Measurements from ENCODE around the gene LBP.

The LBP gene

DNA sequence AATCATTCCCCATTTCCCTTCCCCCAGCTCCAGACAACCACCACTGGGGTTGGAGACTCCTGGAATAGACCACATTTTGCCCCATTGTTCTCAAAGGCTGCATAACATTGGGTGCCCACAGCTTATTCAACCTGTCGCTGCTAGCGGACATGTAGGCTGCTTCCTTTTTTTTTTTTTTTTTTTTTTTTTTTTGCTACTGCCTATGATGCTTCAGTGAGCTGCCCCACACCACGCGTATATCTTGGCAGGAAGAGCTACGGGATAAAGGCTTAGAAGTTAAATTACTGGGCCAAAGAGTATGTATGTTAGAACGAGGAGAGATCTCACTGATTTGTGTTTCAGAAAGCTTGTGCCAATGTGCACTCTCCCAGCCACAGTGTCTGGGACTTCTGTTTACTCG is 7.0 kb downstream of the LBP start:
- no peak overlapping the region for H3K4me3 ChIP-seq (ENCODE audit: low read depth, low read length)
- no peak overlapping the region for H3K27ac ChIP-seq
- H3K27me3 ChIP-seq (ENCODE audit: insufficient read depth, low read depth, severe bottlenecking) = no peaks in the 10 kb centered on the region
- no peak for DNase-seq
- TF ChIP-seq, protein P1, sequence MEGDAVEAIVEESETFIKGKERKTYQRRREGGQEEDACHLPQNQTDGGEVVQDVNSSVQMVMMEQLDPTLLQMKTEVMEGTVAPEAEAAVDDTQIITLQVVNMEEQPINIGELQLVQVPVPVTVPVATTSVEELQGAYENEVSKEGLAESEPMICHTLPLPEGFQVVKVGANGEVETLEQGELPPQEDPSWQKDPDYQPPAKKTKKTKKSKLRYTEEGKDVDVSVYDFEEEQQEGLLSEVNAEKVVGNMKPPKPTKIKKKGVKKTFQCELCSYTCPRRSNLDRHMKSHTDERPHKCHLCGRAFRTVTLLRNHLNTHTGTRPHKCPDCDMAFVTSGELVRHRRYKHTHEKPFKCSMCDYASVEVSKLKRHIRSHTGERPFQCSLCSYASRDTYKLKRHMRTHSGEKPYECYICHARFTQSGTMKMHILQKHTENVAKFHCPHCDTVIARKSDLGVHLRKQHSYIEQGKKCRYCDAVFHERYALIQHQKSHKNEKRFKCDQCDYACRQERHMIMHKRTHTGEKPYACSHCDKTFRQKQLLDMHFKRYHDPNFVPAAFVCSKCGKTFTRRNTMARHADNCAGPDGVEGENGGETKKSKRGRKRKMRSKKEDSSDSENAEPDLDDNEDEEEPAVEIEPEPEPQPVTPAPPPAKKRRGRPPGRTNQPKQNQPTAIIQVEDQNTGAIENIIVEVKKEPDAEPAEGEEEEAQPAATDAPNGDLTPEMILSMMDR (IDR thresholded peaks at IDR 0.05; ENCODE audit: low read depth, low read length) = no peak
- no peaks in the 10 kb centered on the region for H3K9me3 ChIP-seq (ENCODE audit: severe bottlenecking)
- H3K36me3 ChIP-seq = no peaks in the 10 kb centered on the region

GRCh38 chr20:38354227-38354626 is 7.9 kb downstream of the LBP start:
- H3K9me3 ChIP-seq (ENCODE audit: severe bottlenecking) = no peaks in the 10 kb centered on the region
- no peaks in the 10 kb centered on the region for H3K27me3 ChIP-seq (ENCODE audit: insufficient read depth, low read depth, severe bottlenecking)
- no peak overlapping the region for H3K27ac ChIP-seq
- no peaks in the 10 kb centered on the region for H3K36me3 ChIP-seq
- no peak overlapping the region for H3K4me3 ChIP-seq (ENCODE audit: low read depth, low read length)
- TF ChIP-seq, protein P1 (IDR thresholded peaks at IDR 0.05; ENCODE audit: low read depth, low read length) = no peak
- no peak for DNase-seq

- TF ChIP-seq, protein P1 (IDR thresholded peaks at IDR 0.05; ENCODE audit: low read depth, low read length) = no peak
- Histone ChIP-seq H3K9me3 (ENCODE audit: severe bottlenecking) (no peaks in the 10 kb centered on the region), H3K27me3 (ENCODE audit: insufficient read depth, low read depth, severe bottlenecking) (no peaks in the 10 kb centered on the region), H3K36me3 (no peaks in the 10 kb centered on the region), H3K4me3 (ENCODE audit: low read depth, low read length) (no peak overlapping the region), H3K27ac (no peak overlapping the region)
- DNase-seq = no peak
Measured at GRCh38 chr20:38355161-38356012, 9.1 kb downstream of the LBP start.

- Histone ChIP-seq H3K9me3 (ENCODE audit: severe bottlenecking) (no peaks in the 10 kb centered on the region), H3K36me3 (no peaks in the 10 kb centered on the region), H3K27me3 (ENCODE audit: insufficient read depth, low read depth, severe bottlenecking) (no peaks in the 10 kb centered on the region), H3K27ac (no peak overlapping the region), H3K4me3 (ENCODE audit: low read depth, low read length) (no peak overlapping the region)
- TF ChIP-seq, protein P1 (IDR thresholded peaks at IDR 0.05; ENCODE audit: low read depth, low read length) = no peak
- no peak for DNase-seq
Measured at GRCh38 chr20:38357653-38358207, 11.4 kb downstream of the LBP start.

DNA sequence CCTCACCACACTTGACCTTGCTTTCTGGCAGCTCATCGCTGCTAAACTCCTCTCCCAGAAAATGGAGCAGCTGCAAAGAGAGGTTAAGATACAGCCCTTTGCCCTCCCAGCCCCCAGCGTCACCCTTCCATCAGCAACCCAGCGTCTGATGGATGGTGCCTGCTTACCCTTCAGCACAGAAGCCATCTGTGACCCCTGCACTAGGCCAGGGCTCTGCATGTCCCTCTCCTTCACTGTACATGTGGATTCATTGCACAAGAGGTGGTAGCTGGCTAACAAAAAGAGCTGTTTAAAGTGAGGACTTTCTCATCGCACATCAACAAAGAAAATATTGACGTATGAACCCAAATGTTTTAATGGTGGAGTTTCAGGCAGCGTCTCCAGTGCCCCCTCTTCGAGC is 12.3 kb downstream of the LBP start:
- no peak for DNase-seq
- TF ChIP-seq, protein P1 (IDR thresholded peaks at IDR 0.05; ENCODE audit: low read depth, low read length) = no peak
- Histone ChIP-seq H3K4me3 (ENCODE audit: low read depth, low read length) (no peak overlapping the region), H3K9me3 (ENCODE audit: severe bottlenecking) (no peaks in the 10 kb centered on the region), H3K27me3 (ENCODE audit: insufficient read depth, low read depth, severe bottlenecking) (no peaks in the 10 kb centered on the region), H3K27ac (no peak overlapping the region), H3K36me3 (no peaks in the 10 kb centered on the region)
